ENCODE data around the gene RASD2.

Gene RASD2

GRCh38 chr22:35593071-35593890, 52.6 kb downstream of the RASD2 start:
- Histone ChIP-seq H4K20me1 (ENCODE audit: insufficient read depth, low read length) (no peaks in the 10 kb centered on the region), H3K4me3 (ENCODE audit: low read length) (no peak overlapping the region), H3K27ac (ENCODE audit: low read length) (no peak overlapping the region), H3K4me1 (ENCODE audit: low read length) (no peaks in the 10 kb centered on the region), H3K27me3 (ENCODE audit: low read depth, low read length) (peaks cover 21% of the 10 kb centered on the region), H3K36me3 (replicated peaks; ENCODE audit: low read depth, low read length) (no peaks in the 10 kb centered on the region), H3K79me2 (ENCODE audit: low read length) (no peaks in the 10 kb centered on the region), H3K9me3 (ENCODE audit: insufficient read depth, low read length) (no peaks in the 10 kb centered on the region), H2AFZ (ENCODE audit: low read depth, low read length) (no peak overlapping the region), H3K4me2 (ENCODE audit: low read length) (no peak overlapping the region), H3K9ac (ENCODE audit: low read length) (no peak overlapping the region)
- no peak for TF ChIP-seq EZH2phosphoT487 (IDR thresholded peaks at IDR 0.05; ENCODE audit: low read depth)
- TF ChIP-seq CTCF (IDR thresholded peaks at IDR 0.05; ENCODE audit: low read depth, low read length) = no peak

- Histone ChIP-seq H4K20me1 (ENCODE audit: insufficient read depth, low read length) (no peaks in the 10 kb centered on the region), H3K27ac (ENCODE audit: low read length) (no peak overlapping the region), H3K4me2 (ENCODE audit: low read length) (no peak overlapping the region), H3K4me3 (ENCODE audit: low read length) (no peak overlapping the region), H3K9me3 (ENCODE audit: insufficient read depth, low read length) (no peaks in the 10 kb centered on the region), H3K4me1 (ENCODE audit: low read length) (no peaks in the 10 kb centered on the region), H3K27me3 (ENCODE audit: low read depth, low read length) (peaks cover 14% of the 10 kb centered on the region), H3K9ac (ENCODE audit: low read length) (no peak overlapping the region), H3K79me2 (ENCODE audit: low read length) (no peaks in the 10 kb centered on the region), H3K36me3 (replicated peaks; ENCODE audit: low read depth, low read length) (no peaks in the 10 kb centered on the region), H2AFZ (ENCODE audit: low read depth, low read length) (no peak overlapping the region)
- no peak for TF ChIP-seq EZH2phosphoT487 (IDR thresholded peaks at IDR 0.05; ENCODE audit: low read depth)
- no peak for TF ChIP-seq CTCF (IDR thresholded peaks at IDR 0.05; ENCODE audit: low read depth, low read length)
Observed at GRCh38 chr22:35593891-35594470, 53.4 kb downstream of the RASD2 start.

DNA sequence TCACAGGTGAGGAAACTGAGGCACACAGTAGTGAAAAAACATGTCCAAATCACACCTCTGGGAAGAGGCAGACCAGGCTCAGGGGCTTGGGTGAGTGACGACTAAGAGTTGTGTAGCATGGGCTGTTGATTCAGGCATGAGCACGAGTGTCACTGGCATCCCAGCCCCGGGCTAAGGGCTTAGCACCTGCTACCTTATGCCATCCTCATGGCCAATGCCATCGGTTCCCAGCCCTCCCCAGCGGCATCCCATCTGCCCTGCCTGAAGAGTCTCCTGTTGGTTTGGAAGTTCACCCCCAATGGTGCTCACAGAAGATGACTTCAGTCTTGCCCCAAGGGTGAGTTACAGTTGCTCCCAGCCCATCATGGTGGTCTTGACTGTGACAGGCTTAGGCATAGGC, 54.1 kb downstream of the RASD2 start:
- Histone ChIP-seq H3K9ac (ENCODE audit: low read length) (no peak overlapping the region), H3K4me2 (ENCODE audit: low read length) (no peak overlapping the region), H3K36me3 (replicated peaks; ENCODE audit: low read depth, low read length) (no peaks in the 10 kb centered on the region), H3K9me3 (ENCODE audit: insufficient read depth, low read length) (no peaks in the 10 kb centered on the region), H3K4me3 (ENCODE audit: low read length) (no peak overlapping the region), H3K27ac (ENCODE audit: low read length) (no peak overlapping the region), H3K79me2 (ENCODE audit: low read length) (no peaks in the 10 kb centered on the region), H3K4me1 (ENCODE audit: low read length) (no peaks in the 10 kb centered on the region), H3K27me3 (ENCODE audit: low read depth, low read length) (peaks cover 7% of the 10 kb centered on the region), H4K20me1 (ENCODE audit: insufficient read depth, low read length) (no peaks in the 10 kb centered on the region), H2AFZ (ENCODE audit: low read depth, low read length) (no peak overlapping the region)
- no peak for TF ChIP-seq CTCF (IDR thresholded peaks at IDR 0.05; ENCODE audit: low read depth, low read length)
- no peak for TF ChIP-seq EZH2phosphoT487 (IDR thresholded peaks at IDR 0.05; ENCODE audit: low read depth)

- no peak overlapping the region for H3K4me3 ChIP-seq (ENCODE audit: low read length)
- no peak overlapping the region for H3K4me2 ChIP-seq (ENCODE audit: low read length)
- H3K9me3 ChIP-seq (ENCODE audit: insufficient read depth, low read length) = no peaks in the 10 kb centered on the region
- H3K27me3 ChIP-seq (ENCODE audit: low read depth, low read length) = no peaks in the 10 kb centered on the region
- no peak for TF ChIP-seq CTCF (IDR thresholded peaks at IDR 0.05; ENCODE audit: low read depth, low read length)
- no peak for TF ChIP-seq EZH2phosphoT487 (IDR thresholded peaks at IDR 0.05; ENCODE audit: low read depth)
- no peak overlapping the region for H2AFZ ChIP-seq (ENCODE audit: low read depth, low read length)
- no peak overlapping the region for H3K27ac ChIP-seq (ENCODE audit: low read length)
- H3K4me1 ChIP-seq (ENCODE audit: low read length) = 0 out of 2 replicates have a peak, but pooled peaks cover 3% of the 10 kb centered on the region
- no peak overlapping the region for H3K9ac ChIP-seq (ENCODE audit: low read length)
- H3K79me2 ChIP-seq (ENCODE audit: low read length) = no peaks in the 10 kb centered on the region
- H3K36me3 ChIP-seq (replicated peaks; ENCODE audit: low read depth, low read length) = no peaks in the 10 kb centered on the region
- H4K20me1 ChIP-seq (ENCODE audit: insufficient read depth, low read length) = no peaks in the 10 kb centered on the region
Observed at GRCh38 chr22:35596821-35597220, 56.2 kb downstream of the RASD2 start.

All from OCI-LY3 (cell line).